Measurements from ENCODE around the gene LGI4.

The LGI4 gene

GRCh38 chr19:35089554-35089953, 45.3 kb downstream of the LGI4 start:
- Histone ChIP-seq H3K4me3 (no peak overlapping the region), H4K20me1 (no peaks in the 10 kb centered on the region), H3K27ac (no peak overlapping the region), H3K4me1 (peaks cover 68% of the 10 kb centered on the region), H3K27me3 (no peaks in the 10 kb centered on the region), H3K36me3 (no peaks in the 10 kb centered on the region), H3K9me3 (no peaks in the 10 kb centered on the region), H3K9ac (no peak overlapping the region), H3K4me2 (no peak overlapping the region)
- TF ChIP-seq Cebpa-rat (IDR thresholded peaks at IDR 0.05) = no peak

DNA sequence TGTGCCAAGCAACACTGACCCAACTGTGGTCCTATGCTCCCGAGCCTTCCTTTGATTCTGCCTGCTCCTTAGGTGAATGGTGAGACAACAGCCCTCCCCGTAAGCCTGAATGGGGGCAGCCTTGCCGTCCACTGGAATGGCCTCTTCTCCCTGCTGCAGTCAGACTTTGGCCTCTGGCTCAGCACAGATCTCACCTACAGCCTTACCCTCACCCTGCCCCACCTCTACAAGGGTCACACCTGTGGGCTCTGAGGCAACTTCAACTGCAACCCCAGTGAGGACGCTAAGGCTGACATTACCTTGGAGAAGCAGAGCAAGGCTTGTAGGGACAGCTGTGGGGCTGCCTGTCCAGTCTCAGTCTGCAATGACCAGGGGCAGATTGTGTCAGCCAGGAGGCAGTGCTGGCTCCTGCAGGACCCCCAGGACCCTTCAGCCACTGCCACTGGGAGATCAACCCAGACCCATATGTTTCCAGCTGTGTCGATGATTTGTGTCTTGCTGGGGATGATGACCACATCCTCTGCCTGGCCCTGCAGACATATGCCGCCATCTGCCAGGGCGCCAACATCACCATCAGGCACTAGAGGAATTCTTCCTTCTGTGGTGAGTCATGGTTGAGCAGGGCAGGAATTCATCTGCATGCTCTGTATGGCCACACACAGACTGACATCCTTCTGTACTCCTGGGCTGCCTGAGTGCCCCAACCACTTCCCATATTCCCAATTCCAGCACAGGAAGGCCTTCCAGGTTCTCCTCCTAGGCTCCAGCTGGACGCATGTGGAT, 46.5 kb downstream of the LGI4 start:
- no peak for TF ChIP-seq Cebpa-rat (IDR thresholded peaks at IDR 0.05)
- no peaks in the 10 kb centered on the region for H4K20me1 ChIP-seq
- peak overlapping the region; percentile 90 for H3K4me2 ChIP-seq
- 0 out of 2 replicates have a peak overlapping the region, but pooled peaks have one; percentile 9 for H3K9ac ChIP-seq
- H3K27me3 ChIP-seq = no peaks in the 10 kb centered on the region
- no peaks in the 10 kb centered on the region for H3K36me3 ChIP-seq
- peak overlapping the region; percentile 3 for H3K27ac ChIP-seq
- H3K4me3 ChIP-seq = no peak overlapping the region
- peaks cover 80% of the 10 kb centered on the region for H3K4me1 ChIP-seq
- no peaks in the 10 kb centered on the region for H3K9me3 ChIP-seq

DNA sequence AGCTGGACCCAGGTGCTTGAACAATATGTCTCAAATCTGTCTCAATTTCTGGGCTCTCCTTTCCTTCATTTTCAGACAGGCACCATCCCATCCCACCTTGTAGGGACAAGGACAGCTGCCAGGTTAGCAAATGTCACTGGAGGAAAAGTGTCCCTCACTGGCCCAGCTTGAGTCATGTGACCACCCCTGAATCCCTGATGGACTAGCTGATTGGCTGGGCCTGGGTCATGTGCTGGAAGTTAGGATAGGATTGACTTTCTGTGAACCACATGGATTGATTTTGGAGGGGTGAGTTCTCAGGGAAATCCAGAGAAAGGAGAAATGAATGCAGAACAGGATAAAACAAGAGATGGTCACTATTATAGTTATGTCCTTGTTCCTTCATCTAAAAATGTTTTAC, 47.5 kb downstream of the LGI4 start:
- no peaks in the 10 kb centered on the region for H4K20me1 ChIP-seq
- peak overlapping the region; percentile 3 for H3K27ac ChIP-seq
- no peaks in the 10 kb centered on the region for H3K36me3 ChIP-seq
- peaks cover 89% of the 10 kb centered on the region for H3K4me1 ChIP-seq
- peak overlapping the region; percentile 90 for H3K4me2 ChIP-seq
- 0 out of 2 replicates have a peak overlapping the region, but pooled peaks have one; percentile 9 for H3K9ac ChIP-seq
- H3K9me3 ChIP-seq = no peaks in the 10 kb centered on the region
- no peak overlapping the region for H3K4me3 ChIP-seq
- TF ChIP-seq Cebpa-rat (IDR thresholded peaks at IDR 0.05) = no peak
- no peaks in the 10 kb centered on the region for H3K27me3 ChIP-seq

DNA sequence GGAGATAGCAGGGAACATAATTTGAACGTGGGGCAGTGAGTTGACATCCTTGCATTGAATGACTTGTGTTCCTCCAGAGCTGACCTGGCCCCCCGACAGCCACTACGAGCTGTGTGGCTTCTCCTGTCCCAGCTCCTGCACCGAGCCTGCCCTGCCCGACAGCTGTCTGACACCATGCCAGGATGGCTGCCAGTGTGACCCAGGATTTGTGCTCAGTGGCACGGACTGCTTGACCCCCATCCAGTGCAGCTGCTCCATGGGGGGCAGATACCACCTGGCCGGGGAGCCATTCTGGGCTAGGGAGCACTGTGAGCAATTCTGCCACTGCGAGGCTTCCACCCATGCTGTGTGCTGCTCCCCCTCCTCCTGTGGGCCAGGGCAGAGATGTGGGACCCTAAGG, 48.4 kb downstream of the LGI4 start:
- Histone ChIP-seq H3K36me3 (no peaks in the 10 kb centered on the region), H3K4me2 (peak overlapping the region; percentile 90), H3K4me3 (no peak overlapping the region), H3K4me1 (peaks cover 98% of the 10 kb centered on the region), H3K27ac (peak overlapping the region; percentile 90), H3K9me3 (no peaks in the 10 kb centered on the region), H3K9ac (peak overlapping the region; percentile 71), H3K27me3 (no peaks in the 10 kb centered on the region), H4K20me1 (no peaks in the 10 kb centered on the region)
- no peak for TF ChIP-seq Cebpa-rat (IDR thresholded peaks at IDR 0.05)

DNA sequence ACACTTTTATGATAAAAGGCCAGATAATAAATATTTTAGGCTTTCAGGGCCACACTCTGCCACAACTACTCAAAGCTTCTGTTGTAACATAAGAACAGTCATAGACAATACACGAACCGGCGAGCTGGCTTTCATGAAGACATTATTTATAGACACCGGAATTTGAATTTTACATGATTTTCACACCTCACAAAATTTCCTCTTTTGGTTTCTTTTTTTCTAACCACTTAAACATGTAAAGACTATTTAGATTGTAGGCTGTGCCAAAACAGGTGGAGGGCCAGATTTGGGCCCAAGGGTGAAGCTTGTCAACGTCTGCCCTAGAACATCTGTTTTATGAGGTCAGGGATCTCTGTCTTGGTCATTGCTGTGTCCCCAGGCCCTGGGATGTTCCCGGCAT, 48.9 kb downstream of the LGI4 start:
- Histone ChIP-seq H3K4me2 (peak overlapping the region; percentile 90), H3K4me3 (no peak overlapping the region; the same call in 1 of the 2 replicates), H4K20me1 (no peaks in the 10 kb centered on the region), H3K36me3 (no peaks in the 10 kb centered on the region), H3K9ac (peak overlapping the region; percentile 71), H3K4me1 (peaks cover 98% of the 10 kb centered on the region), H3K9me3 (no peaks in the 10 kb centered on the region), H3K27me3 (no peaks in the 10 kb centered on the region), H3K27ac (peak overlapping the region; percentile 90)
- TF ChIP-seq Cebpa-rat (IDR thresholded peaks at IDR 0.05) = no peak

DNA sequence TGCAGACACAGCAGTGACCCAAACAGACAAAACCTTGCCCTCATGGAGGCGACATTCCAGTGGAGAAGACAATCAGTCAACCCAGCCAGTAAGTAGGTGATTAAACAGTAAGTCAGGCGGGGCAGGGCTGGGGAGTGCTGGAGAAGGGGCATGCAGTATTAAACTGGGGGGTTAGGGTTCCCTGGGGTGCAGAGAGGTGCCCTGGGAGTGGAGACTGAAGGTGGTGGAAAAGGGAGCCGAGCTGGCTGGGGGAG, 50.4 kb downstream of the LGI4 start:
- no peak for TF ChIP-seq Cebpa-rat (IDR thresholded peaks at IDR 0.05)
- H3K4me2 ChIP-seq = peak overlapping the region; percentile 90
- no peaks in the 10 kb centered on the region for H3K27me3 ChIP-seq
- no peaks in the 10 kb centered on the region for H3K9me3 ChIP-seq
- H3K27ac ChIP-seq = peak overlapping the region; percentile 90
- H4K20me1 ChIP-seq = no peaks in the 10 kb centered on the region
- no peak overlapping the region for H3K4me3 ChIP-seq
- peaks cover 100% of the 10 kb centered on the region for H3K4me1 ChIP-seq
- peak overlapping the region; percentile 47; the same call in 1 of the 2 replicates for H3K9ac ChIP-seq
- no peaks in the 10 kb centered on the region for H3K36me3 ChIP-seq

DNA sequence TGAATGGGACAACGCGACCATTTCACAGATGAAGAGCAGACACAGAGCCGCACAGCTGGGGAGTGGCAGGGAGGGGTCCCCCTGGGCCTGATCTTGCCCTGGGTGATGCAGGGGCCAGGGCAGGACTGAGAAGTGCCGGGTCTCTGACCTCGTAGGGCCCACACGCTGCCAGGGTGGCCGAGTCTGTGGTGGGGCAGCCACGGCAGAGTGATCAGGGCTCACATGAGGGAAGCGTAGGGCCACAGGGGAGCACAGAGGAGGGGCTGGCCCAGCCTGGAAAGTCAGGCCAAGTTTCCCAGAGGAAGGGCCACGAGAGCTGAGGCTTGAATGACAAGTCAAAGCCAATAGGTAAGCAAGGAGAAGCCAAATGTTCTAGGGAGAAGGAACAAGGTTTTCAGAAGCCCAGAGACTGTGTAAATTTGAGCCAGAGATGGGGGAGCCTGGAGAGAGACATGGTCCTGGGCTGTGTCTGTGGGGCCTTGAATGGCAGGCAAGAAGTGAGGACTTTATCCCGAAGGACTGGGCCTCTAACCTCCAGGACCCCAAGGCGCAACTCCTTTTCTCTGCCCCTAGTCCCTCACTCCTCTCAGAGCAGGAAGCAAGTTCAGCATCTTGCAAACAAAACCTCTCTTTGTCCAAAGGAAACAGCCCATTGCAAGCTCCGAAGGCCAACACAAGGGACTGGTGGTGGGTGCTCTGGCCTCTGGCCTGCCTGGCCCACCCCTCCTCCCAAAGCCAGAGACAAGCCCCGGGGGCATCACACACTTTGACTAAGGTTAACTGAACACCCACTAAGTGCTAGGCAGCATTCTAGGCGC, 51.0 kb downstream of the LGI4 start:
- no peak for TF ChIP-seq Cebpa-rat (IDR thresholded peaks at IDR 0.05)
- Histone ChIP-seq H3K9ac (peak overlapping the region; percentile 47), H3K4me2 (peak overlapping the region; percentile 90), H3K4me3 (0 out of 2 replicates have a peak overlapping the region, but pooled peaks have one; percentile 1), H4K20me1 (no peaks in the 10 kb centered on the region), H3K9me3 (no peaks in the 10 kb centered on the region), H3K27ac (peak overlapping the region; percentile 90), H3K4me1 (peaks cover 100% of the 10 kb centered on the region), H3K36me3 (no peaks in the 10 kb centered on the region), H3K27me3 (no peaks in the 10 kb centered on the region)

- Histone ChIP-seq H3K9ac (no peak overlapping the region), H4K20me1 (no peaks in the 10 kb centered on the region), H3K4me2 (peak overlapping the region; percentile 10), H3K4me1 (peaks cover 100% of the 10 kb centered on the region), H3K27me3 (no peaks in the 10 kb centered on the region), H3K36me3 (no peaks in the 10 kb centered on the region), H3K27ac (no peak overlapping the region; the same call in 1 of the 2 replicates), H3K4me3 (no peak overlapping the region), H3K9me3 (no peaks in the 10 kb centered on the region)
- no peak for TF ChIP-seq Cebpa-rat (IDR thresholded peaks at IDR 0.05)
Measured at GRCh38 chr19:35081201-35081600, 53.7 kb downstream of the LGI4 start.

- peaks cover 100% of the 10 kb centered on the region for H3K4me1 ChIP-seq
- no peaks in the 10 kb centered on the region for H3K27me3 ChIP-seq
- peak overlapping the region; percentile 10 for H3K4me2 ChIP-seq
- H3K36me3 ChIP-seq = no peaks in the 10 kb centered on the region
- no peak overlapping the region for H3K4me3 ChIP-seq
- H3K9me3 ChIP-seq = no peaks in the 10 kb centered on the region
- H3K9ac ChIP-seq = no peak overlapping the region
- no peaks in the 10 kb centered on the region for H4K20me1 ChIP-seq
- no peak for TF ChIP-seq Cebpa-rat (IDR thresholded peaks at IDR 0.05)
- peak overlapping the region; percentile 47; the same call in 1 of the 2 replicates for H3K27ac ChIP-seq
Measured at GRCh38 chr19:35080613-35081170, 54.2 kb downstream of the LGI4 start.

- Histone ChIP-seq H3K36me3 (no peaks in the 10 kb centered on the region), H3K9ac (no peak overlapping the region), H3K9me3 (no peaks in the 10 kb centered on the region), H3K27ac (no peak overlapping the region; the same call in 1 of the 2 replicates), H3K4me1 (peaks cover 100% of the 10 kb centered on the region), H3K4me2 (0 out of 2 replicates have a peak overlapping the region, but pooled peaks have one; percentile 5), H4K20me1 (no peaks in the 10 kb centered on the region), H3K27me3 (no peaks in the 10 kb centered on the region), H3K4me3 (no peak overlapping the region)
- no peak for TF ChIP-seq Cebpa-rat (IDR thresholded peaks at IDR 0.05)
Measured at GRCh38 chr19:35079826-35080225, 55.0 kb downstream of the LGI4 start.
